NK-92 (cell line): Measurements from ENCODE around the gene NDUFAF2.
"Not testable (repeated sequence)": the region's sequence is repeated elsewhere in the genome, so short reads cannot be mapped to it uniquely, and the experiment has no call there.

Experiments
- DNase-seq: peaks from one replicate; lab custom pipeline; 2025; ENCODE audit not compliant: unreplicated experiment; lab: John Stamatoyannopoulos, UW

NDUFAF2 gene, protein sequence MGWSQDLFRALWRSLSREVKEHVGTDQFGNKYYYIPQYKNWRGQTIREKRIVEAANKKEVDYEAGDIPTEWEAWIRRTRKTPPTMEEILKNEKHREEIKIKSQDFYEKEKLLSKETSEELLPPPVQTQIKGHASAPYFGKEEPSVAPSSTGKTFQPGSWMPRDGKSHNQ

DNA sequence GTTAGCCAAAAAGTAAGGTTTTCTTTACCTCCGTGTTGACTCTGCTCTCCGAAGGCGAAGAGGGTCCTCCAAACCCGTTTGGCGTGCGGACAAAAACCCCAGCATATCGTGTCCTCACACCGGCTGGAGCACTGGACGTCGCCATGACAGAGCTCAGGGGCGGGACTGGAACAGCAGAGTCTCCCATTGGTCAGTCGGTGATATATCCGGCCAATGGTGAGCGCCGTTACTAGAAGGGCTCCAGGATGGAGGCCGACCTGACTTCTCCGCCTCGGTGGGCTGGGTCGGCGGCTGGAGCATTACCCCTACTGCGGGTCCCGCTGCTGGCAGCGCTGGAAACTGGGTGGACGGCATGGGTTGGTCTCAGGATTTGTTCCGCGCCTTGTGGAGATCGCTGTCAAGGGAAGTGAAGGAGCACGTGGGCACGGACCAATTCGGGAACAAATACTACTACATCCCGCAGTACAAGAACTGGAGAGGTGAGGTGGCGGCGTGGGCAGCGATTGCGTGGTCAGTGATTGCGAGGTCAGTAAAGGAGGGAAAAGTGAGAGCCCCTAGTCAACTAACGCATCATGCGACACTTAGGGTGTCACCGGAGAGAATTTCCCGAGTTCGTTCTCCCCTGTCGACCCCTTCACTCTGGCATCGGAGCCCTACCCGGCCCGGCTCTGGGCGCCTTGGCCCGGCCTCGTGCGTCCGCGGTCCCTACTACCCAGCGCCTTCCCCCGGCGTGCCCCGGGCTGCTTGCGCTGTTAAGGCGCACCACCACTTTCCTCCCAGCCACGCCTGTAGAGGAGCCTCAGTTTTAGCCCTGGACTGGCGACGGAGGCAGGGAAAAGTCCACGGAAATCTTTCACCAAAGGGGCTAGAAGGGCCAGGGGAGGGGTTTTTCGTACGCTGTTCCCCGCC is at the start of gene NDUFAF2, which contains the start of gene ERCC8:
Gene NDUFAF2, plus strand, starts transcription at position 302 of the 909 bp plus-strand sequence. Its CDS starts 51 bp downstream, at position 353.
Gene ERCC8, minus strand, starts transcription at position 167 of the 909 bp plus-strand sequence. Its CDS starts 62 bp downstream, at position 105.
- peak; percentile 14 for DNase-seq

DNA sequence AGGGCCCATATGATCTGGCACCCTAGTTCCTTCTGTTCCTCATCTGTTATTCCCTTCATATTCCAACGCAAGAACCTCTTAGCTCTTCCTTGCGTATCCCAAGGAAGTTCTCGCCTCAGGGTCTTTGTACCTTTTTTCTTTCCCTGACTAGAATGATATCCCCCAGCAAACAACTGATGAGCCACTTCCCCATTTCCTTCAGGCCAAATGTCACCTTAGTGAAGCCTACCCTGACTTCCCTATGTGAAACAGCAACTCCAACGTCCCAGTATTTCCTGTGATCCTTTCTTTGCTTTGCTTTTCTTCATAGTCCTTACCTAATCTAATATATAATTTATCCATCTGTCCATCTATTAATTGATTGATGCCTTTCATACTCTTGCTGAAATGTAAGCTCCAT is 48.0 kb upstream of the NDUFAF2 start:
- no peak for DNase-seq

DNA sequence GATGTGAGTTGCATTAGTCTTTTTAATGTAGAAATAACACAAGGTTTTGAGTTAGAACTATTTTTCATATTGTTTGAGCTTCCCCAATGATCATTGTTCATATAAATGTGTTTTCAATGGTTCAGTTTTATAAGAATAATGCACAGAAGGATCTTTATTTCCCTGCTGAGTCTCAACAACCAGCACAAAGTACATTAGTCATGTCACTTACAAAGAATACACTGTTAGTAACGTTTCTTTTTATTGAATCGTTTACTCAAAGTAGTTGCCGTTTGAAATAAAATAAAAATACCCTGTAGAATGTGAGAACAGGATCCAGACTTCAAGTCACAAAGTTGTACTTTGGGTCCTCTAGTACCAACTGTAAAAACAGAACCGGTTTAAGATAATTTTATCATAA is 41.6 kb upstream of the NDUFAF2 start:
- no peak for DNase-seq

DNA sequence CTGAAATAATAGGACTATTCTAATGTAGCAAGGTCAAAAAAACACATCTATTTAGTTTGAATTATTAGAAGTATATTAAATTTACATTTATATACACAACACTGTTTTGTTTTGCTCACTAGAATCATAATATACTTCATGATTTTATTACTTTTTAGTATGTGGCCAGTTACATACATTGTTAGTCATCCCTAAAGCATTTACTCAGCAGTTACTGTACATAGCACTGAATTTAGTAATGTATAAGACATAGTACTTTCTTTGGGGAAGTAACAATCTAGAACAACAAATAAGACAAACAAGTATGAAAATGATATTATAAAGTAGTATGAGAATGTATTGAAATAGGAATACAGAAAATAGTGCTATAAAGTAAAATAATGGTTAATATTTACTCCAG is 28.4 kb upstream of the NDUFAF2 start:
- DNase-seq = no peak

DNA sequence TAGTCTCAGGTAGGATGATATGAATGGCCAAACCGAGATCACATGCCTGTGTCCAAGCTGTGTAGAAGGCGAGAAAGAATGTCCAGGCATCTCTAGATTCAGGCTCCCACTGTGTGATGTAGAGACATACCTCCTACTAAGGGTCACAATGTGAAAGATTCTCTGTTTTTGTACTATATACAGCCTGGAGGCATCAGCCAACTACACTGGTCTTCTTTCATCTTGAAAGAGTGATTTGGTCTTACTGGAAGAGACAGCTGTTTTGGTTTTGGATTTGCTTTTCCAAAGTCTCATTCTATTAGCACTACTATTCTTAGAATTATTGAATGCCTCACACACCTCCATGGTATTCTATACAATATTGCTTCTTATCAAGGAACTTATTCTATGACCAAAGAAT is 26.5 kb upstream of the NDUFAF2 start:
- DNase-seq = no peak

DNA sequence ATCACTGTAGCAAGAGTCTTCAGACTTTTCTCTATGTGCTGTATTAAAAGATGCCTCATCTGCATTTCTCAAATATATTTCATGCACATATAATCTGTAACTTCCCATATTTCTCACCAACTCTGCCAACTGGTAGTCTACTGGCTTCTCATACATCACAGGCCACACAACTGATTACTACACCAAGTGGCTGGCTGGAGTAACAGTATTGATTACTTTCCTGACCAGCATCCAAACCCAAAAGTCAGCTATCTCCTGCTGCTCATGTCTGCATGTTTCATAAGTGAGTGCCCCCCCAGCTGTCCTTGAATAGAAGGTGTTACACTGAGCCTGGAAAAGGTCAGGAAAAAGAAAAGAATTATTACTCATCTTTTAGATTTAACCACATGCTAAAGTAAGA is 17.6 kb upstream of the NDUFAF2 start:
- no peak for DNase-seq

DNA sequence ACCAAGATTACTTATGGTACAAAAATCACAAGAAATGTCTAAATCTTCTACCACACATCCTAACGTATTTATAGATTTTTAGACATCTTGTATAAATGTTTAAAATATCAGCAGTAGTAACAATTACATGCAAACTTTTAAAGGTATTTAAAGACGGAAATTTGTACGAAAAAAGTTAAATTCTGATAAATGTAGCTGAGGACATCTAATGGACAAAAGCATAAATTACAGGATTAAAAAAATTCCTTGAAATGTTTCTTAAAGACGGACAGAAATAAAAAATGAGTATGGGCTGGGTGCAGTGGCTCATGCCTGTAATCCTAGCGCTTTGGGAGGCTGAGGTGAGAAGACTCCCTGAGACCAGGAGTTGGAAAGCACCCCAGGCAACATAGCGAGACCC is 16.0 kb upstream of the NDUFAF2 start:
- DNase-seq = no peak

DNA sequence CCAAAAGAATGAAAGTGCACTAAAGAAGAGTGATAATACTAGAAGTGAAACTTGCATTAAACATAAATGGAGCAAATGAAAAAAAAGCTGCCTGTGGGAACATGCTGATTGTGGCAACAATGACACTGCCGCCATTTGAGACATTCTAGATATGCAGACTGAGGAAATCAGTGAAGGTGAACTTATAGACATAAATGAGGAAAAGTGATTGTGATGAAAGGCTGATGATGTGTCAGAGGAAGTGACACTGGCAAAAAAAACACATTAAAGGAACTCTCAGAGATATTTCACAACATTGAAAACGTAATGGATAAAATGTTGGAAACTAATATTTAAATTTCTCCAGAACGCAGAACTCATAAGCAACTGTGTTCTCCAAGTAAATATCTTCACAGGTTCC is 1.4 kb upstream of the NDUFAF2 start:
- DNase-seq = no peak

DNA sequence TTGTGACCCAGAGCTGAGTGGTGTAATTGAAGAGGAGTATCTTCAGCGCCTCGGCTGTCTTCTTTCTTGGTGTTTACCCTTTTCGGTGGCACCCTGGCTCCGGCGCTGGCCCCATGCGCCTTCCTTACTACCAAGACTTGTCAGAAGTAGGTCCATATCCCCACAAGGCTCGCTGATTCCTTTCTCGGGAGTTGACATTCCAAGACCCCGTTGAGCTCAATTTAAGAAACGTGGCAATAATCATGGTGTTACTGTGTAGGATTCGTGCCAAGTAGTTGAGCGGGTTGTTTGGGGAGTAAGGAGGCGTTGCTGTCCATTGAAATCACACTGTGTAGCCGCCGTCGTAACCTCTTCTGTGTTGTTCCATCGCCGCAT is 795 bp downstream of the NDUFAF2 start:
- no peak for DNase-seq

DNA sequence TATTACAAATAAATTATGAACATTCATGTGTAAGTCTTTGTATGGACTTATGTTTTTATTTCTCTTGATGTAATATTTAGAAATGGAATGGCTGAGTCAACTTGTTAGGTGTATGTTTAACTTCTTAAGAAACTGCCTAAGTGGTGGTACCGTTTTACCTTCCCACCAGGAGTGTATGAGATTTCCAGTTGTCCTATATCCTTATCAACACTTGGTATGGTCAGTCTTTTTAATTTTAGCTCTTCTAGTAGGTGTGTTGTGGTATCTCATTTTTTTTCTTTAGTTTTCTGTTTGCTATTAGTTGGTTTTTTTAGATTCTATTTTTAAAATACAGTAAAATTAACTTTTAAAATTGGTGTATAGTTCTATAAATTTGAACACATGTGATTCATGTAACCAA is 3.7 kb downstream of the NDUFAF2 start:
- DNase-seq = no peak

DNA sequence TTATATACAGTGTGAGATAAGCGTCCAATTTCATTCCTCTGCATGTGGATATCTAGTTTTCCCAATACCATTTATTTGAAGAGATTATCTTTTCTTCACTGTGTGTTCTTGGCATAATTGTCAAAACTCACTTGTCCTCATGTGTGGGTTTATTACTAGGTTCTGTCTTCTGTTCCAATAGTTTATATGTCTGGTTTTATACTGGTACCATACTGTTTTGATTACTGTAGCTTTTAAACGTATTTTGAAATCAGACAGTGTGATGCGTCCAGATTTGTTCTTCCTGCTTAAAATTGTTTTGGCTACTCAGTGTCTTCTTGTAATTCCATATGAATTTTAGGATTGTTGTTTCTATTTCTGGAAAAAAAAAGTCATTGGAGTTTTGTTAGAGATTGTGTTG is 10.2 kb downstream of the NDUFAF2 start:
- DNase-seq = no peak

DNA sequence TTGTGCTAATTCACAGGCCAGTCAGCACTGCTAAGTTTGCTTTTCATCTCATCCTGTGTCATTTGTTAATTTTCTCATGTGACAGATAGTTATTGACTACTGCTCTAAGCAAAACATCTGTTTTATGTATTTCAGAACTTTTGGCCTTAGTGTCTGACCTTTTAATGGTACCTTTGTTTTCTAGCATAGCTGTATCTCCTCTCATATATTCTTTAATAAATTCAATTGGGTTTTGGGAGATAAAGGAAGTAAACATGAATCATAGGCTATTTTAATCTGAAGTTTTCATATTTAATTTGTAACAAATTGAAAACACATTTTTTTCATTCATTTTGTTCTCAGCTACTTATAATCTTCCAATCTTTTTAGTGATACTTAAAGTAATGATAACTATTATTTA is 13.1 kb downstream of the NDUFAF2 start:
- no peak for DNase-seq

DNA sequence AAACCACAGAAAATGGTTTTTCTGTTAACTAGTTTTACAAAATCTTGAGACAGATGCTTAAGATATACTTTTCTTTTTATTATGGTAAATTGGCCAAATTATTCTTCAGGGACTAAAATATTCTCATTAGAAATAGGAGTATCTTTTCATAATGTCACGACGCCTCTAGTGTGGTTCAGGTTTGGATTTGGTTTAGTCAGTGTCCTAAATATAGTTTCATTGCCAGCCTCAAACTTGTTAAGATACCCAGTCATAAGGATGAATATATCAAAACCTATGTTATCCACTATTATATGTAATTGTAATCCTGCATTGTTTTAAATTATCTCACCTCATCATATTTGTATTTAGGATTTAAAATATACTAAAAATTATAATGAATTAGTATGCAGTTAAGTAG is 13.7 kb downstream of the NDUFAF2 start:
- no peak for DNase-seq

DNA sequence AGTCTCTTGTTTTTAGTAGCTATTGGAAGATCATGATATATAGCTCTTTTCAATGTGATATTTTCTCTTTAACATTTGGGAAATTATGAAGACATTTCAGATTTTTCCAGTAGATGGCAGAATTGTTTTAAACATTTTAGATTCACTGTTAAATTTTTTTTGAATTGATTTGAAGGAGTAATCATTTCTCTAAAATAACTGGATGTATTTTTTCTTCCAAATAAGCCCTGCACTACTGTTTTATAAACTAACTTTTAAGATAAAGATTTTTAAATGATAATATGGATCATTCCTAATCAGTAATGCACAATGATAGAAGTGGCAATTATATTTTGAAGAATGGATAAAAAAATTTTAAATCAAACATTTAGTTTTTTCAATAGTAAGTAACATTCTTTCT is 14.2 kb downstream of the NDUFAF2 start:
- no peak for DNase-seq

DNA sequence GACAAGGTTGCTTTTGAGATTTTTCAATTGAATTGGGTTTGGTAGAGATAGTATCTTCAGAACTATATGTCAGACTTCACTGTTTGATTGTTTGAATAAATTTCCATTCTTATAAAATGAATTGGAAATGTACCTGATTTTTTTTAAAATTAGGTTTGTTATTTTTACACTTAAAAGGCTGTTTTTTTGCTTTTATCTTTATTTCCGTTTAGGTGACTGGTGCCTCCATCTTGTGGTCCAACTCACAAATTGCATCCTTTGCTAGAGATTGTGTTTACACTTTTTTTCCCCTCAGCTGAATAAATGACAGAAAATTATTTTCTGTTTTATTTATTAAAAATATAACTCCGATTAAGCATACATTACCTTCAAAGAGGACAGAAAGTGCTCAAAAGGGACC is 15.6 kb downstream of the NDUFAF2 start:
- no peak for DNase-seq

DNA sequence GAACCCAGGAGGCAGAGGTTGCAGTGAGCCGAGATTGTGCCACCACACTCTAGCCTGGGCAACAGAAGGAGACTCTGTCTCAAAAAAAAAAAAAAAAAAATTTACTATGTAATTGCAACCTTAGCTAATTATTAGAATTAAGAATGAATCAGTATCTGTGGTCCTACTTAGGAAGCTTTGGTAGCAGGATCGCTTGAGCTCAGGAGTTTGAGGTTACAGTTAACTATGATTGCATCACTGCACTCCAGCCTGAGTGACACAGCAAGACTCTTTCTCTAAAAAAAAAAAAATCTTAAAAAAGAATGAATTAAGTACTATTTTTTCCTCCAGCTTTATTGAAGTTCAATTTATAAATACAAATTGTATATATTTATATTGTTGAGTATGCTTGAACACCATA is 16.7 kb downstream of the NDUFAF2 start:
- no peak for DNase-seq

DNA sequence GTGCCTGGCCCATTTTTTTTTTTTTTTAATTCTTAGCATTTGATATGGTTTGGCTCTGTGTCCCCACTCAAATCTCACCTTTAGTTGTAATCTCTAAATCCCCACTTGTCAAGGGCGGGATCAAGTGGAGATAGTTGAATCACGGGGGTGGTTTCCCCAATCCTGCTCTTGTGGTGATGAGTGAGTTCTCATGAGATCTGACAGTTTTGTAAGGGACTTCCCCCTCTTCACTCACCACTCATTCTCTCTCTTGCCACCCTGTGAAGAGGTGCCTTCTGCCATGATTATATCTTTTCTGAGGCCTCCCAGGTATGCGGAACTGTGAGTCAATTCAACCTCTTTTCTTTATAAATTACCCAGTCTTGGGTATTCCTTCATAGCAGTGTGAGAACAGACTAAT is 27.2 kb downstream of the NDUFAF2 start:
- DNase-seq = no peak

DNA sequence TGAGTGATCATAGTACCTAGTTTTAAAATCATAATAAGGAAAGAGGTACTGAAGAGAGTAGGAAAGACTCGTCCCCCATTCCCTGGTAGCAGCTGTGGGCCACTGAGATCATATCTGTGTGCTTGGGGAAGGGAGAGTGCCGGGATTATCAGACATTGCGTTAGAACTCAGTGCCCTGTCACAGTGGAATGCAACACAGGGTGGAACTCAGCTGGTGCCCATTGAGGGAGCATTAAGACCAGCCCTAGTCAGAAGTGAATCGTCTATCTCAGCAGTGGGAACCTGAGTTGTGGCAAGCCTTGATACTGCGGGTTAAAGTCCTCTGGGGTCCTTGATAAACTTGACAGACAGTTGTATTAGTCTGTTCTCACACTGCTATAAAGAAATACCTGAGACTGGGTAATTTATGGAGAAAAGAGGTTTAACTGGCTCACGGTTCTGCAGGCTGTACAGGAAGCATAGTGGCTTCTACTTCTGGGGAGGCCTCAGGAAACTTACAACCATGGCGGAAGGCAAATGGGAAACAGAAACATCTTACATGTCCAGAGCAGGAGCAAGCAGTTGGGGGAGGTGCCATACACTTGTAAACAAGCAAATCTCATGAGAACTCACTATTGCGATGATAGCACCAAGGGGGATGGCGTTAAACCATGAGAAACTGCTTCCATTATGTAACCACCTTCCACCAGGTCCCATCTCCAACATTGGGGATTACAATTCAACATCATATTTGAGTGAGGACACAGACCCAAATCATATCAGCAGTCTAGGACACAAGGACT is 33.1 kb downstream of the NDUFAF2 start:
- DNase-seq = no peak

DNA sequence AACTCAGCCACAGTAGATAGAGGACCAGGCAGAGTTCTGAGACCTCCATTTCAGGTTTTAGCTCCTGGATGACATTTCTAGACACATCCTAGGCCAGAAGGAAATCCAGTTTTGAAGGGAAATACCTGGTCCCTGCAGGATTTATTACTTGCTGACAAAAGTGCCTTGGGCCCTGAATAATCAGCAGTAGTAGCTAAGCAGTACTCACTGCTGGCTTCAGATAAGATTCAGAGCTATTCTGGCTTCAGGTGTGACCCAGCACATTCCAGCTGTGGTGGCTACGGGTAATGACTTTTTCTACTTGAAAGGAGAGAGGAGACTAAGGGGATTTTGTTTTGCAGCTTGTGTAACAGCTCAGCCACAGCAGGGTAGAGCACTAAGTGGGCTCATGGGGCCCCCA is 34.0 kb downstream of the NDUFAF2 start:
- no peak for DNase-seq

DNA sequence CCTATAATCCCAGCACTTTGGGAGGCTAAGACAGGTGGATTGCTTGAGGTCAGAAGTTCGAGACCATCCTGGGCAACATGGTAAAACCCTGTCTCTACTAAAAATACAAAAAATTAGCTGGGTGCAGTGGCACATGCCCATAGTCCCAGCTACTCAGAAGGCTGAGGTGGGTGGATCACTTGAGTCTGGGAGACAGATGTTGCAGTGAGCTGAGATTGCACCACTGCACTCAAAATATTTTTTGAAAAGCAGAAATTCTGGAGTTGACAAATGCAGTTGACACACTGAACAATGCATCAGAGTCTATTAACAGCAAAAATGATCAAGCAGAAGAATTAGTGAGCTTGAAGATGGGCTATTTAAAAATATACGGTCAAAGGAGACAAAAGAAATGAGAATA is 35.5 kb downstream of the NDUFAF2 start:
- DNase-seq = no peak

DNA sequence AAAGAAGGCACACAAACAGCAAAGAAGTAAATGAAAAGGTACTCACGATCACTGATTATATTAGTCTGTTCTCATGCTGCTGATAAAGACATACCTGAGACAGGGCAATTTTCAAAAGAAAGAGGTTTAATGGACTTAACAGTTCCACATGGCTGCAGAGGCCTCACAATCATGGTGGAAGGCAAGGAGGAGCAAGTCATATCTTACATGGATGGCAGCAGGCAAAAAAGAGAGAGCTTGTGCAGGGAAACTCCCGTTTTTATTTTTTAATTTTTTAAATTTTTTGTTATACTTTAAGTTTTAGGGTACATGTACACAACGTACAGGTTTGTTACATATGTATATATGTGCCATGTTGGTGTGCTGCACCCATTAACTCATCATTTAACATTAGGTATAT is 37.1 kb downstream of the NDUFAF2 start:
- not testable (repeated sequence) for DNase-seq

DNA sequence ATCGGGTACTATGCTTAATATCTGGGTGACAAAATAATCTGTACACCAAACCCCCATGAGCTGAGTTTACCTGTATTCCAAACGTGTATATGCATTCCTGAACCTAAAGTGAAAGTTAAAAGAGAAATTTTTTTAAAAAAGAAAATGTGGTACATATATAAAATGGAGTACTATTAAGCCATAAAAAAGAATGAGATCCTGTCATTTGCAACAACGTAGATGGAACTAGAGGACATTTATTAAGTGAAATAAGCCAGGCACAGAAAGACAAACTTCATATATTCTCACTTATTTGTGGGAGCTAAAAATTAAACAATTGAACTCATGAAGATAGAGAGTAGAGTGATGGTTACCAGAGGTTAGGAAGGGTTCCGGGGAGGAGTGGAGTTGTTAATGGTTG is 44.8 kb downstream of the NDUFAF2 start:
- DNase-seq = no peak
